Fibroblast of skin of back (primary cell): ENCODE data around the gene IMMP2L.

Experiments used
- DNase-seq: peaks from one replicate; pipeline ENCODE4 v3.0.0-alpha.2; 2013

The IMMP2L gene

GRCh38 chr7:110853263-110853662 is 709.0 kb downstream of the IMMP2L start:
- no peak for DNase-seq

- peak; percentile 22 for DNase-seq
Measured at GRCh38 chr7:110852156-110852940, 709.9 kb downstream of the IMMP2L start.

GRCh38 chr7:110850224-110850623 is 712.1 kb downstream of the IMMP2L start:
- no peak for DNase-seq

- DNase-seq = no peak
Measured at GRCh38 chr7:110842796-110843195, 719.5 kb downstream of the IMMP2L start.

- DNase-seq = no peak
Measured at GRCh38 chr7:110841840-110842545, 720.3 kb downstream of the IMMP2L start.

- peak; percentile 52 for DNase-seq
Measured at GRCh38 chr7:110839866-110840265, 722.4 kb downstream of the IMMP2L start.

GRCh38 chr7:110835849-110836248 is 726.4 kb downstream of the IMMP2L start:
- DNase-seq = no peak

GRCh38 chr7:110835218-110835617 is 727.1 kb downstream of the IMMP2L start:
- DNase-seq = no peak

GRCh38 chr7:110831419-110831818 is 730.9 kb downstream of the IMMP2L start:
- DNase-seq = no peak

GRCh38 chr7:110830778-110831177 is 731.5 kb downstream of the IMMP2L start:
- DNase-seq = no peak

- no peak for DNase-seq
Measured at GRCh38 chr7:110827936-110828335, 734.4 kb downstream of the IMMP2L start.

- no peak for DNase-seq
Measured at GRCh38 chr7:110827287-110827855, 734.9 kb downstream of the IMMP2L start.

- DNase-seq = no peak
Measured at GRCh38 chr7:110813986-110814385, 748.3 kb downstream of the IMMP2L start.

- no peak for DNase-seq
Measured at GRCh38 chr7:110809832-110810231, 752.5 kb downstream of the IMMP2L start.

- no peak for DNase-seq
Measured at GRCh38 chr7:110808361-110808760, 753.9 kb downstream of the IMMP2L start.

GRCh38 chr7:110804501-110804900 is 757.8 kb downstream of the IMMP2L start:
- DNase-seq = no peak

GRCh38 chr7:110803602-110804143 is 758.6 kb downstream of the IMMP2L start:
- no peak for DNase-seq

GRCh38 chr7:110801502-110801901 is 760.8 kb downstream of the IMMP2L start:
- no peak for DNase-seq

- DNase-seq = no peak
Measured at GRCh38 chr7:110800984-110801383, 761.3 kb downstream of the IMMP2L start.

GRCh38 chr7:110797656-110798055 is 764.6 kb downstream of the IMMP2L start:
- DNase-seq = no peak

- DNase-seq = peak; percentile 72
Measured at GRCh38 chr7:110790992-110791391, 771.3 kb downstream of the IMMP2L start.

- no peak for DNase-seq
Measured at GRCh38 chr7:110786328-110786965, 775.8 kb downstream of the IMMP2L start.

GRCh38 chr7:110784749-110785148 is 777.5 kb downstream of the IMMP2L start:
- DNase-seq = no peak
